ENCODE measurements around the gene MRPS27. TPM values are rescaled to one million over a fixed set of nuclear protein-coding genes. Genes with fewer than 3 reads are reported as not detected.
A peak's percentile ranks its signal among the peaks of the same experiment; 100 is the strongest.

MRPS27 gene
- total and polyA plus RNA-seq, 9 of the 15 experiments (the other 6 are each of a cell fraction or from before 2014, with no cell fraction given): 73.6 to 144 (median 106) TPM

- TF ChIP-seq DACH1 (IDR thresholded peaks at IDR 0.05; ENCODE audit: partially characterized antibody) (no peak), ZZZ3 (IDR thresholded peaks at IDR 0.05) (no peak), ZBTB34 (CRISPR knock-in tag; IDR thresholded peaks at IDR 0.05) (no peak), PHF8 (IDR thresholded peaks at IDR 0.05; ENCODE audit: borderline replicate concordance, low read length) (no peak), PYGO2 (tag; IDR thresholded peaks at IDR 0.05) (no peak), ELF4 (CRISPR knock-in tag; IDR thresholded peaks at IDR 0.05) (no peak), ZNF253 (CRISPR knock-in tag; conservative IDR thresholded peaks at IDR 0.05) (no peak), NELFE (IDR thresholded peaks at IDR 0.05; ENCODE audit: insufficient read depth, insufficient read length) (no peak), ZNF75A (CRISPR knock-in tag; IDR thresholded peaks at IDR 0.05) (no peak), TAF7 (tag; IDR thresholded peaks at IDR 0.05) (no peak), HDAC6 (IDR thresholded peaks at IDR 0.05; ENCODE audit: low read depth, low read length) (no peak), SIRT6 (IDR thresholded peaks at IDR 0.05; ENCODE audit: low read depth, low read length) (no peak), NR4A1 (CRISPR knock-in tag; IDR thresholded peaks at IDR 0.05) (no peak), NR4A1 (tag; IDR thresholded peaks at IDR 0.05) (0 out of 2 replicates have a peak, but pooled peaks have one; percentile 38), MXI1 (IDR thresholded peaks at IDR 0.05; ENCODE audit: low read depth, low read length) (no peak), SNIP1 (IDR thresholded peaks at IDR 0.05; ENCODE audit: low read depth) (no peak), ZNF830 (CRISPR knock-in tag; IDR thresholded peaks at IDR 0.05) (no peak), SMARCC2 (IDR thresholded peaks at IDR 0.05; ENCODE audit: low read depth) (no peak), HCFC1 (IDR thresholded peaks at IDR 0.05; ENCODE audit: low read depth, low read length) (no peak), NCOA6 (IDR thresholded peaks at IDR 0.05) (no peak), SP1 (CRISPR knock-in tag; IDR thresholded peaks at IDR 0.05) (no peak), SIN3A (IDR thresholded peaks at IDR 0.05; ENCODE audit: borderline replicate concordance in 2 of 2, control insufficient read depth in 1 of 2, low read depth in 2 of 2, low read length in 2 of 2) (no peak)
- TF ChIP-seq, protein P1, sequence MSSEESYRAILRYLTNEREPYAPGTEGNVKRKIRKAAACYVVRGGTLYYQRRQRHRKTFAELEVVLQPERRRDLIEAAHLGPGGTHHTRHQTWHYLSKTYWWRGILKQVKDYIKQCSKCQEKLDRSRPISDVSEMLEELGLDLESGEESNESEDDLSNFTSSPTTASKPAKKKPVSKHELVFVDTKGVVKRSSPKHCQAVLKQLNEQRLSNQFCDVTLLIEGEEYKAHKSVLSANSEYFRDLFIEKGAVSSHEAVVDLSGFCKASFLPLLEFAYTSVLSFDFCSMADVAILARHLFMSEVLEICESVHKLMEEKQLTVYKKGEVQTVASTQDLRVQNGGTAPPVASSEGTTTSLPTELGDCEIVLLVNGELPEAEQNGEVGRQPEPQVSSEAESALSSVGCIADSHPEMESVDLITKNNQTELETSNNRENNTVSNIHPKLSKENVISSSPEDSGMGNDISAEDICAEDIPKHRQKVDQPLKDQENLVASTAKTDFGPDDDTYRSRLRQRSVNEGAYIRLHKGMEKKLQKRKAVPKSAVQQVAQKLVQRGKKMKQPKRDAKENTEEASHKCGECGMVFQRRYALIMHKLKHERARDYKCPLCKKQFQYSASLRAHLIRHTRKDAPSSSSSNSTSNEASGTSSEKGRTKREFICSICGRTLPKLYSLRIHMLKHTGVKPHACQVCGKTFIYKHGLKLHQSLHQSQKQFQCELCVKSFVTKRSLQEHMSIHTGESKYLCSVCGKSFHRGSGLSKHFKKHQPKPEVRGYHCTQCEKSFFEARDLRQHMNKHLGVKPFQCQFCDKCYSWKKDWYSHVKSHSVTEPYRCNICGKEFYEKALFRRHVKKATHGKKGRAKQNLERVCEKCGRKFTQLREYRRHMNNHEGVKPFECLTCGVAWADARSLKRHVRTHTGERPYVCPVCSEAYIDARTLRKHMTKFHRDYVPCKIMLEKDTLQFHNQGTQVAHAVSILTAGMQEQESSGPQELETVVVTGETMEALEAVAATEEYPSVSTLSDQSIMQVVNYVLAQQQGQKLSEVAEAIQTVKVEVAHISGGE (CRISPR knock-in tag; IDR thresholded peaks at IDR 0.05): no peak
- TF ChIP-seq, protein P2, sequence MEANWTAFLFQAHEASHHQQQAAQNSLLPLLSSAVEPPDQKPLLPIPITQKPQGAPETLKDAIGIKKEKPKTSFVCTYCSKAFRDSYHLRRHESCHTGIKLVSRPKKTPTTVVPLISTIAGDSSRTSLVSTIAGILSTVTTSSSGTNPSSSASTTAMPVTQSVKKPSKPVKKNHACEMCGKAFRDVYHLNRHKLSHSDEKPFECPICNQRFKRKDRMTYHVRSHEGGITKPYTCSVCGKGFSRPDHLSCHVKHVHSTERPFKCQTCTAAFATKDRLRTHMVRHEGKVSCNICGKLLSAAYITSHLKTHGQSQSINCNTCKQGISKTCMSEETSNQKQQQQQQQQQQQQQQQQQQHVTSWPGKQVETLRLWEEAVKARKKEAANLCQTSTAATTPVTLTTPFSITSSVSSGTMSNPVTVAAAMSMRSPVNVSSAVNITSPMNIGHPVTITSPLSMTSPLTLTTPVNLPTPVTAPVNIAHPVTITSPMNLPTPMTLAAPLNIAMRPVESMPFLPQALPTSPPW (CRISPR knock-in tag; IDR thresholded peaks at IDR 0.05): no peak
These were observed 39.4 kb downstream of the MRPS27 start (continued) for GRCh38 chr5:72280581-72281069.
